ENCODE data around the gene LRRK1.
A peak's percentile ranks its signal among the peaks of the same experiment; 100 is the strongest.

The LRRK1 gene

GRCh38 chr15:100918034-100918689, 995 bp upstream of the LRRK1 start:
- DNase-seq: peak; percentile 2

DNA sequence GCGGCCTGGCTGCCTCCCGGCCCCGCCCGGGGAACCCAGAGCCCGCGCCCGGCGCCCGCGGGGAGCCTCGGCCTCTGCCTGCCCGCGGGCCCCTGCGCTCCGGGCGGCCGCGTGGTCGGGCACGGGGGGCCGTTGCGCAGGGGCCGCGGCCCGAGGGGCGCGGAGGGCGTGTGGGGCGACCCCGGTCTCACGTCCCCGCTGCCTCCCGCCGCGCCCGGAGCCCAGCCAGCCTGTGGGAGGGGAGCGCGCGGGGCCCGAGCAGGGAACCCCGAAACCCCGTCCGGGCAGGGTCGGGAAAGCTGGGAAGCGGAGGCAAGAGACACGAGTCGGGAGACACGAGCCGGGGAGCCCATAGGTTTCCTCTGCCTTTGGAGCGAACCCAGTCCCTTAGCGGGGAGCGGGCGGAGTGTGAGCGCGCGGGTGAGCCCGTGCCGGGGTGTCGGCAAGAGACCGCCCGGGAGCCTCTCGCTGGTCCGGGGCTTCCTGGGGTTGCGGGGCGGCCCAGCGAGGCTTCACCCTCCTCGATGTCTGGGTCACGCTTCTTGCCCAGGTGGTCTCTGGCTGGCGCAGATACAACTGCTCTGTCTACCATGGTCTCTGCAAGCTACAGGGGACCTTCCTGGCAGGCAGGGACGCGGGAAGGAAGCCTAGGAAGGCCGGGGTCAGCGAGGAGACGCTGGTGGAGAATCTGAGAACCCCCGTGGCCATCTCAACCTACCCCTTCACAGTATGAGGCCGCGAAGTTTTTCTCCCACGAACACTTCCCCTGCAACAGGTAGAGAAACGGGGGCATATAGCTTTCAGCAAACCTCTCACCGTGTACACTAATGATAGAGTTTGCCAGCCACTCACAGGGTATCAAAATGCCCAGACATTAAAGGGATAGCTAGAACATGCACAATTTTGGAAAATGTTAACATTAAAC, 586 bp downstream of the LRRK1 start:
- DNase-seq: no peak

DNA sequence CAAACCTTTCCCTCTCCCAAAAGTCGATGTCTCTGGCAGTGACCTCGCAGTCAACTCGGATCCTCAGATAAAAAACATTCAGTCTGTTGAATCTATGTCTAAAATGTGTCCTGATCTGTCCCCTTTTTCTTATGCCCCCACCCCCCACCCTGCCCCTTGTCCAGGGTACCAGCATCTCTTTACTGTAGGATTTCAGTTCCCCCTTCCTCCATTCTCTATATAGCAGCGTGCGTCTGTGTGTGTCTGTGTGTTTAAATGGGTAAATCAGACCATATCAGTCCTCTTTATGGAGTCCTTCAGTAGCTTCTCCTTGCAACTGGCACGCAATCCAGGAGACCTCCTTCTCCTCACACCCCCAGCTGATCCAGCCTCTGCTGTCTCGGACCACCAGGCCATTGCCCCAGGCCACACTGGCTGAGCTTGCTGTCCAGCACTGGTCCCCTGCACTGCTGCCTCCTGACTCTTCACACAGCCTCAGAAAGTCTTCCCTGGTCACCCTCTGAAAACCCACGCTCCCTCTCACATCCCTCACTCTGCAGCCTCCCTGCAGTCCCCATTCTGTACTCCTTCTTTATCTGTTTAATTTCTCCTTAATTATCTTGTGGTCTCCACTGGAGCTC, 1.5 kb downstream of the LRRK1 start:
- DNase-seq: no peak

- no peak for DNase-seq
These were observed 3.3 kb downstream of the LRRK1 start for GRCh38 chr15:100922192-100923040.

DNA sequence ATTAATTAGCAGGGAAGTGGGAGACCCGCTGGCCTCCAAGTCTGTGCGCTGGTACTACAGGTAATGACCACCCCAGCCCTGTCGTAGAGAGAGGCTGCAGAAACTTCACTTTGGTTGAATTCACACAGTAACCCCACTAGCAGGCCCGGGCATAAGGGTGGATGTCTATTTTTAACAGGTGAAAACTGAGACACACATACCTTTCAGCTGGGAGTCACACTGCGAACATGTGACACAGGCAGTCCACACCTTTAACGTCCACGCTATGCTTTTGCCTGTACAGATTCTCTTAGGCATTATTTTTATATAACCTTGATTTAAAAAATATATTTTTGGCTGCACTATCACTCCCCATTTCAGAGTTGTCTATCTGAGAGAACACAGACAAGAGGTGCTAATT, 3.9 kb downstream of the LRRK1 start:
- no peak for DNase-seq

- DNase-seq: no peak
These were observed 4.7 kb downstream of the LRRK1 start for GRCh38 chr15:100923902-100924301.

- no peak for DNase-seq
These were observed 5.3 kb downstream of the LRRK1 start for GRCh38 chr15:100924436-100924835.

GRCh38 chr15:100925480-100925879, 6.3 kb downstream of the LRRK1 start:
- no peak for DNase-seq

- DNase-seq: no peak
These were observed 7.1 kb downstream of the LRRK1 start for GRCh38 chr15:100926258-100926657.

- DNase-seq: no peak
These were observed 8.0 kb downstream of the LRRK1 start for GRCh38 chr15:100926971-100927756.

DNA sequence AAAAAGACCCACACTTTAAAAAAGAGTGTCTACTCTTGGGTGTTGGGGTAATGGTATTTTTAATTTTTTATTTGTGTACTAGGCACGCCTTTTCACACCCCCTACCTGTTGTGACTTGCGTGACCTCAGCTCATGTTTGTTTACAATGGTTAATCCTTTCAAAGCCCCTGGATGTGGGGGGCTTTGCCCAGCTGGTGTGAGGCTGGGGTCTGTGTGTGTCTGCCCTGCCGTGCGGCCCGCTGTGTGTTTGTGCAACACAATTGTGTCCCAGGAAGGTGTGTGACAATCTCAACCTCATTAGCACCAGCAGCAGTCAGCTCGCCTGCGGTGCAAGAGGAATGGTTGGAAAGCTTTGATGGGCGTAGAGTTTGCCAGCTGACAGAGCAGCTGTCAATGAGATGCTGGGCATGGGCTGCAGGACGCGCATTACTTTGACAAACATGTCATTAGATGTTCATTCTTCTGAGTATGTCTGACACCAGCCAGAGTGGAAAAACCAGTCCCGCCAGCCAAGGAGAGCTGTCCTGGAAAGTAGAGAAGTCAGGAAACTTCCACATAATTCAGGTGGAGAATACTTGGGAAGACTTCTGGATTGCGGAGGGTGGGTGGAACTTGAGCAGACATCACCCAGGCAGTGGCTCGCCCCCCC, 9.6 kb downstream of the LRRK1 start:
- DNase-seq: no peak

- DNase-seq: no peak
These were observed 10.5 kb downstream of the LRRK1 start for GRCh38 chr15:100929641-100930042.

DNA sequence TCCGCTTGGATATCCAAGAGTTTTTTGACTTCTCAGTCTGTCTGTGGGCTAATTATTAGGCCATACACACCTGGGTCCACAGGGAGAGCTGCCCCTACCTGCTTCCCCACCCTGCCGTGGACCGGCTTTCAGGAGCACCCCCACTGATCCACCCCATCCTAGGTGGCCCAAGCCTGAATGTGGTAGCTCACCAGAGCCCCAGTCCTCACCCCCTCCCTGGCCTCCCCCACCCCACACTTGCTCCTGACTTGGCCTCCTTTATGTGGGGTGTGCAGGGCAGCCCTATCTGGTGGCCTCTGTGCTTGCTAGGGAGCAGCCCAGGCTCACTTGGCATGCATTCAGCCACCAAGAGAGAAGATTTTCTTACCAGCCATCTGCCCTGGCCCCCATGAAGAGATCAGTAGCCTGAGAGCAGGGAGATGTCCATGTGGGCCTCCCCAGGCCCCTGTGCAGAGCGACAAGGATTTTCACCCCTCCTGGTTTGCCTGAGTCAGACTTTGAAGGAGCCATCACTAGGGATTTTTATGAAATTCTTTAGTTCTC, 11.2 kb downstream of the LRRK1 start:
- no peak for DNase-seq

GRCh38 chr15:100931143-100931890, 12.2 kb downstream of the LRRK1 start:
- no peak for DNase-seq

GRCh38 chr15:100932676-100933348, 13.7 kb downstream of the LRRK1 start:
- no peak for DNase-seq

DNA sequence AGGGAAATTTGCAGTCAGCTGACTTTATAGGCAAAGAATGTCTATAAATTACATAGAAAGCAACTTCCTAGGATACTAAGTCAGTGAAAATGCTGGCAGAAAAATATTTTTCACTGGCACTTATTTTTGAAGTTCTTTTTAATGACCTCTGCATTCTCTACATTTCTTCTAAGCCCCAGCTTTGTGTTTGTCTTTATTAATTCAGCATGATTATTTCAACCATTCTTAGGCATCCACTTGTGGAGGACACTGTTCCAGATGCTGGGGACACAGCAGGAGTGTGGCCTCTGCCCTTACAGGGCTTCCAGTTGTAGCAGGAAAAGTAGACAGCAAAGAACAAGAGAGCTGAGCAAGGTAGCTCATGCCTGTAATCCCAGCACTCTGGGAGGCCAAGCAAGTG, 15.0 kb downstream of the LRRK1 start:
- DNase-seq: no peak

DNA sequence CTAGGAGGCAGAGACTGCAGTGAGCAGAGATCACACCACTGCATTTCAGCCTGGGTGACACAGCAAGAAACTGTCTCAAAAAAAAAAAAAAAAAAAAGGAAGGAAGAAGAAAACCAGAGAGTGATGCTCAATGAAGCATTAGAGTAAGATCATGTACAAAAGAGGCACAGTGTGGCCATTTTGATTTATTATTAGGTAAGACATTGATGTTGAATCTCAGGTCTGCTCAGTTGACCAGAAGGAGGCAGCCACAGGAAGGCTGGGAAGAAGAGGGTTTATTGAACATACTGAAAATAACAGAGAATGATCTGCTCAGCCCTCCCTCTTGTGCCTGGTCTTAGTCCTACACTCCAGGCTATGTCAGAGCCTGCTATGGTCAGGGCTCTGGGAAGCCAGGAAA, 15.6 kb downstream of the LRRK1 start:
- DNase-seq: no peak

GRCh38 chr15:100937171-100937570, 18.0 kb downstream of the LRRK1 start:
- no peak for DNase-seq

DNA sequence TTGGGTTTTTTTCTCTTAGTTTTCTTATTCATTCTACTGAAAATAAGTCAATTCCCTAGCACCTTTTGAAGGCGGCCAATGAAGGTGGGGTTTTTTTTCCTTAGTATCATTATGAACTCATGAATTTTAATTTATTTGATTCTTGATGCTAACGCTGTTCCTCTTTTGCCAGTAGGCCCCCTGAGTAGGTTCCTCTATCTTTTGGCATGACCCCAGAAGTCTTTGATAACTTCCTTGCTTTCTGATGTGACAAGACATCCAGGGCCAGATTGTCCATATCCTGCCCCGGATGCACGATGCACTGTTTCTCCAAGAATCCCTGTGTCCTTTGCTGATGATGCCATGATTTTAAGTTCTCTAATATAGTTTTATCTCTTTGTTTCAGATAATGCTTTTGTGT, 20.6 kb downstream of the LRRK1 start:
- no peak for DNase-seq
